Right atrium auricular region (tissue), 2 donors: ENCODE data around the gene STMN1. TPM values are rescaled to one million over a fixed set of nuclear protein-coding genes. Genes with fewer than 3 reads are reported as not detected.

Source experiments
- DNase-seq: peaks from one replicate; pipeline ENCODE4 v3.0.0-alpha.2; 2019; ENCODE audit warnings: low spot score
- H3K27ac ChIP-seq, 2 donors: fragments of 200-600 bp; sonication (generic); 1 replicate in 1 of 2; 2 replicates in 1 of 2; pipeline ENCODE4 v1.5.1; 2016 to 2019
- H3K27me3 ChIP-seq, 2 donors: fragments of 200-600 bp; sonication (generic); one replicate each; pipeline versions ENCODE4 v1.5.1 to v1.6.0; 2017 to 2019
- H3K36me3 ChIP-seq: fragments of 200-600 bp; sonication (generic); one replicate; pipeline ENCODE4 v1.5.1; 2016
- H3K4me1 ChIP-seq, 2 donors: fragments of 200-600 bp; sonication (generic); one replicate each; pipeline versions ENCODE4 v1.5.1 to v1.6.0; 2017 to 2019
- H3K4me3 ChIP-seq, 2 donors: fragments of 200-600 bp; sonication (generic); 1 replicate in 1 of 2; 2 replicates in 1 of 2; pipeline ENCODE4 v1.5.1; 2017 to 2019; ENCODE audit warnings: mild to moderate bottlenecking in 1 of 2, moderate library complexity in 1 of 2
- H3K9me3 ChIP-seq, 2 donors: fragments of 200-600 bp; sonication (generic); one replicate each; pipeline ENCODE4 v1.5.1; 2019
- CTCF ChIP-seq, 2 donors: fragments of 200-600 bp; sonication (generic); IDR thresholded peaks; one replicate each; pipeline ENCODE4 v1.5.1; 2019; ENCODE audit warnings: antibody characterized with exemption in 2 of 2
- total RNA-seq, 2 donors: library from RNA; depleted of rRNA; stranded (reverse); fragments of >200 nt; gene quantifications; one replicate each; pipeline ENCODE4 v1.1.0, GENCODE V29; 2016

Gene STMN1
- total RNA-seq, 2 donors from 2014 or later = 13.4 to 21.0 TPM

- Histone ChIP-seq H3K9me3 (no peaks in the 10 kb centered on the region), H3K4me3 (no peak overlapping the region), H3K27ac (no peak overlapping the region), H3K36me3 (no peaks in the 10 kb centered on the region), H3K4me1 (no peaks in the 10 kb centered on the region), H3K27me3 (no peaks in the 10 kb centered on the region)
- DNase-seq = no peak
- no peak for TF ChIP-seq CTCF (IDR thresholded peaks at IDR 0.05)
These were observed 8.1 kb upstream of the STMN1 start for GRCh38 chr1:25914074-25914995.

- Histone ChIP-seq H3K4me1 (no peaks in the 10 kb centered on the region), H3K27ac (no peak overlapping the region), H3K9me3 (no peaks in the 10 kb centered on the region), H3K4me3 (no peak overlapping the region), H3K36me3 (no peaks in the 10 kb centered on the region), H3K27me3 (no peaks in the 10 kb centered on the region)
- no peak for DNase-seq
- TF ChIP-seq CTCF (IDR thresholded peaks at IDR 0.05) = no peak
These were observed 7.0 kb upstream of the STMN1 start for GRCh38 chr1:25913206-25913605.

GRCh38 chr1:25912076-25912831 lies 6.0 kb upstream of the STMN1 start:
- H3K27me3 ChIP-seq = no peaks in the 10 kb centered on the region
- no peaks in the 10 kb centered on the region for H3K9me3 ChIP-seq
- no peak overlapping the region for H3K4me3 ChIP-seq
- H3K36me3 ChIP-seq = no peaks in the 10 kb centered on the region
- no peak overlapping the region for H3K27ac ChIP-seq
- peaks cover 0 to 1% of the 10 kb centered on the region in 2 donors for H3K4me1 ChIP-seq
- DNase-seq = no peak
- TF ChIP-seq CTCF (IDR thresholded peaks at IDR 0.05) = no peak

- no peaks in the 10 kb centered on the region for H3K9me3 ChIP-seq
- H3K27me3 ChIP-seq = no peaks in the 10 kb centered on the region
- no peaks in the 10 kb centered on the region for H3K36me3 ChIP-seq
- H3K4me1 ChIP-seq = peaks cover 0 to 12% of the 10 kb centered on the region in 2 donors
- H3K4me3 ChIP-seq = no peak overlapping the region
- TF ChIP-seq CTCF (IDR thresholded peaks at IDR 0.05) = no peak
- no peak overlapping the region for H3K27ac ChIP-seq
- DNase-seq = no peak
These were observed 4.9 kb upstream of the STMN1 start for GRCh38 chr1:25911162-25911561.

GRCh38 chr1:25909040-25909439 lies 2.8 kb upstream of the STMN1 start:
- no peak for TF ChIP-seq CTCF (IDR thresholded peaks at IDR 0.05)
- H3K27me3 ChIP-seq = no peaks in the 10 kb centered on the region

More at GRCh38 chr1:25909040-25909439, 2.8 kb upstream of the STMN1 start:
- Histone ChIP-seq H3K4me1 (peaks cover 0 to 28% of the 10 kb centered on the region in 2 donors), H3K36me3 (no peaks in the 10 kb centered on the region), H3K9me3 (no peaks in the 10 kb centered on the region), H3K27ac (no peak overlapping the region), H3K4me3 (no peak overlapping the region)
- no peak for DNase-seq
